TTC549 (cell line): ENCODE results near the gene AGBL3.

Experiments used
- FAIRE-seq: peaks from 2 replicates; lab custom pipeline; 2012; peaks lifted over from hg19 to GRCh38; lab: Jason Lieb, UNC

Gene AGBL3

GRCh38 chr7:134986363-134987251, at the start of gene AGBL3:
TSS of gene AGBL3 (plus strand) at chr7:134986508. CDS start at chr7:134987934, 1,426 bp downstream.
- no peak for FAIRE-seq

GRCh38 chr7:134936893-134937510, 49.3 kb upstream of the AGBL3 start:
- no peak for FAIRE-seq

- FAIRE-seq = no peak
Observed at GRCh38 chr7:134938141-134938540, 48.2 kb upstream of the AGBL3 start.

GRCh38 chr7:134939136-134939535, 47.2 kb upstream of the AGBL3 start:
- FAIRE-seq = no peak

GRCh38 chr7:134940729-134941128, 45.6 kb upstream of the AGBL3 start:
- no peak for FAIRE-seq

- no peak for FAIRE-seq
Observed at GRCh38 chr7:134941185-134941900, 45.0 kb upstream of the AGBL3 start.

- no peak for FAIRE-seq
Observed at GRCh38 chr7:134941952-134942351, 44.4 kb upstream of the AGBL3 start.

GRCh38 chr7:134942690-134943466, 43.4 kb upstream of the AGBL3 start:
- FAIRE-seq = no peak

- no peak for FAIRE-seq
Observed at GRCh38 chr7:134943785-134944400, 42.4 kb upstream of the AGBL3 start.

GRCh38 chr7:134945691-134946090, 40.6 kb upstream of the AGBL3 start:
- FAIRE-seq = no peak

GRCh38 chr7:134946260-134946659, 40.0 kb upstream of the AGBL3 start:
- no peak for FAIRE-seq

- FAIRE-seq = no peak
Observed at GRCh38 chr7:134947329-134947728, 39.0 kb upstream of the AGBL3 start.

- no peak for FAIRE-seq
Observed at GRCh38 chr7:134947831-134948230, 38.5 kb upstream of the AGBL3 start.

- FAIRE-seq = no peak
Observed at GRCh38 chr7:134948246-134948645, 38.1 kb upstream of the AGBL3 start.

- no peak for FAIRE-seq
Observed at GRCh38 chr7:134948736-134949135, 37.6 kb upstream of the AGBL3 start.

GRCh38 chr7:134949171-134949570, 37.1 kb upstream of the AGBL3 start:
- no peak for FAIRE-seq

GRCh38 chr7:134954197-134955082, 31.9 kb upstream of the AGBL3 start:
- FAIRE-seq = peak; percentile 82

- no peak for FAIRE-seq
Observed at GRCh38 chr7:134957005-134957404, 29.3 kb upstream of the AGBL3 start.

GRCh38 chr7:134959810-134960209, 26.5 kb upstream of the AGBL3 start:
- FAIRE-seq = no peak

- FAIRE-seq = no peak
Observed at GRCh38 chr7:134962270-134962780, 24.0 kb upstream of the AGBL3 start.
